Measurements from ENCODE around the gene THTPA. TPM values are rescaled to one million over a fixed set of nuclear protein-coding genes. Genes with fewer than 3 reads are reported as not detected.
"Not testable (repeated sequence)": the region's sequence is repeated elsewhere in the genome, so short reads cannot be mapped to it uniquely, and the experiment has no call there.

The THTPA gene
- total RNA-seq, 1 donor from 2014 or later = 115 TPM

DNA sequence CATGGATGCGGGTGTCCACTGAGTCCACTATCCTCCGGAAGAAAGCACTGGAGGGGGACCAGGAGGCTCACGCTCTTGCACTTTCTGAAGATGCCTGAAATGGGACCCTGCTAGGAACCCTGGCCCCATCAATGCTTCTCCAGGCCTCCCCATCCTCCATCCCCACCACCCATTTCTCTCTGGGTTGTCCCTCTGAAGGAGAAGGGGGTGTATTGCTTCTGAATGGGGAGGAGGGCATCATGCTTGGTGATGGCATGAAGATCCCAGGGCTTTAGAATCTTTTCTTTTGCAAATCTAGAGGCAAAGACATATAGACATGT is 23.2 kb downstream of the THTPA start:
- H3K4me1 ChIP-seq = peaks cover 3 to 4% of the 10 kb centered on the region in 2 donors
- H3K27me3 ChIP-seq = peaks cover 26% of the 10 kb centered on the region
- H3K27ac ChIP-seq = no peak overlapping the region
- no peak for TF ChIP-seq CTCF (IDR thresholded peaks at IDR 0.05)
- no peaks in the 10 kb centered on the region for H3K36me3 ChIP-seq
- intact Hi-C loops (cut with DNase I) = no loop called here
- DNase-seq (ENCODE audit: low spot score in 2 of 2) = no peak
- H3K4me3 ChIP-seq = no peak overlapping the region
- H3K9me3 ChIP-seq = no peaks in the 10 kb centered on the region

GRCh38 chr14:23579739-23580138 is 23.7 kb downstream of the THTPA start:
- peaks cover 23% of the 10 kb centered on the region for H3K27me3 ChIP-seq
- intact Hi-C loops (cut with DNase I) = no loop called here
- no peak overlapping the region for H3K27ac ChIP-seq
- TF ChIP-seq CTCF (IDR thresholded peaks at IDR 0.05) = no peak
- DNase-seq (ENCODE audit: low spot score in 2 of 2) = no peak
- H3K4me1 ChIP-seq = peaks cover 3 to 4% of the 10 kb centered on the region in 2 donors
- H3K36me3 ChIP-seq = no peaks in the 10 kb centered on the region
- no peak overlapping the region for H3K4me3 ChIP-seq
- H3K9me3 ChIP-seq = no peaks in the 10 kb centered on the region

GRCh38 chr14:23580152-23580926 is 24.3 kb downstream of the THTPA start:
- no peak for TF ChIP-seq CTCF (IDR thresholded peaks at IDR 0.05)
- no peak for DNase-seq (ENCODE audit: low spot score in 2 of 2)
- Histone ChIP-seq H3K4me3 (no peak overlapping the region), H3K4me1 (peaks cover 3 to 4% of the 10 kb centered on the region in 2 donors), H3K27me3 (peaks cover 22% of the 10 kb centered on the region), H3K27ac (no peak overlapping the region), H3K9me3 (no peaks in the 10 kb centered on the region), H3K36me3 (no peaks in the 10 kb centered on the region)
- intact Hi-C loops (cut with DNase I) = no loop called here

DNA sequence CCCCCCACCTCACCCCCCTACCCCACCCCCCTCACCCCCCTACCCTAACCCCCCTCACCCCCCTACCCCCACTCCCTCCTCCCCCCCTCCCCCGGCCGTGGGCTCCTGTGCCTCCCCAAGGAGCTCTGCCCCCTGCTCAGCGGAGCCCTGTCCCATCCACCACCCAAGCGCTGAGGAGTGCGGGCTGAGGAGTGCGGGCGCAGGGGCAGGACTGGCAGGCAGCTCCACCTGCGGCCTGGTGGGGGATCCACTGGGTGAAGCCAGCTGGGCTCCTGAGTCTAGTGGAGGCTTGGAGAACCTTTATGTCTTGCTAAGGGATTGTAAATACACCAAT is 24.8 kb downstream of the THTPA start:
- intact Hi-C loops (cut with DNase I) = no loop called here
- peaks cover 16% of the 10 kb centered on the region for H3K27me3 ChIP-seq

DNA sequence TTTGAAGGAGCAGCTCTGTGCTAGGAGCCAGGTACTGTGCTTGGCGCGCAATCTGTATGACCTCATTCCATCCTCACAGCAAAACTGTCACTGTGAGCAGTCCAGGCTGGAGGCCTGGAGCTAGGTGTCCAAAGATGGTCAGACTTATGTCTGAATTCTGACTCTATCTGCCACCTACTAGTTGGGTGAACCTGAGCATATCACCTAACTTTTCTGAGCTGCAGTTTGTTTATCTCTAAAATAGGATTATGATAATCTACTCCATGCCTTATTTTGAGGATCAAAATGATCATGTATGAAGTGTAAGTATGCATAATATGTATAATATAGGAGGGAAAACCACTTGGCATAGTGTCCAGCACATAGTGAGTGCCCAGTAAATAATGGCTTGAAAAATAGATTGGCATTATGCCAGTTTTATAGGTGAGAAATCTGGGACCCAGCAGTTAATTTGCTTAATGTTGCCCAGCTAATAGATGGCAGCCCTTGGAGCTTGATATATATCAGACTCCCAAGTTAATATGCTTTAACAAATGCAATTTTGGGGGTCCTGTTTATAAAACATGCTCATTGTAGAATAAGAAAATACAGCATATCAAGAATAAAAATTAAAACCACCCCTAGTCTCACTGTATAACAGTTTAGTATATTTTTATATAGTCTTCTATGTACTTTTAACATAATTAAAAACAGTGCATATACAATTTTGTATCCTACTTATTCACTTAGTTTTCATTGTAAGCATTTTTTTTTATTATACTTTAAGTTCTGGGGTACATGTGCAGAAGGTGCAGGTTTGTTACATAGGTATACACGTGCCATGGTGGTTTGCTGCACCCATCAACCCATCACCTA is 27.1 kb downstream of the THTPA start:
- no peak overlapping the region for H3K4me3 ChIP-seq
- H3K27ac ChIP-seq = no peak overlapping the region
- H3K9me3 ChIP-seq = no peaks in the 10 kb centered on the region
- DNase-seq (ENCODE audit: low spot score in 2 of 2) = no peak
- TF ChIP-seq CTCF (IDR thresholded peaks at IDR 0.05) = no peak
- H3K4me1 ChIP-seq = no peaks in the 10 kb centered on the region
- intact Hi-C loops (cut with DNase I) = no loop called here
- H3K36me3 ChIP-seq = no peaks in the 10 kb centered on the region
- no peaks in the 10 kb centered on the region for H3K27me3 ChIP-seq

More for the DNA sequence above, 24.8 kb downstream of the THTPA start:
- Histone ChIP-seq H3K4me1 (peaks cover 3 to 4% of the 10 kb centered on the region in 2 donors), H3K27ac (no peak overlapping the region), H3K36me3 (no peaks in the 10 kb centered on the region), H3K4me3 (no peak overlapping the region), H3K9me3 (no peaks in the 10 kb centered on the region)
- DNase-seq (ENCODE audit: low spot score in 2 of 2) = no peak
- TF ChIP-seq CTCF (IDR thresholded peaks at IDR 0.05) = no peak

DNA sequence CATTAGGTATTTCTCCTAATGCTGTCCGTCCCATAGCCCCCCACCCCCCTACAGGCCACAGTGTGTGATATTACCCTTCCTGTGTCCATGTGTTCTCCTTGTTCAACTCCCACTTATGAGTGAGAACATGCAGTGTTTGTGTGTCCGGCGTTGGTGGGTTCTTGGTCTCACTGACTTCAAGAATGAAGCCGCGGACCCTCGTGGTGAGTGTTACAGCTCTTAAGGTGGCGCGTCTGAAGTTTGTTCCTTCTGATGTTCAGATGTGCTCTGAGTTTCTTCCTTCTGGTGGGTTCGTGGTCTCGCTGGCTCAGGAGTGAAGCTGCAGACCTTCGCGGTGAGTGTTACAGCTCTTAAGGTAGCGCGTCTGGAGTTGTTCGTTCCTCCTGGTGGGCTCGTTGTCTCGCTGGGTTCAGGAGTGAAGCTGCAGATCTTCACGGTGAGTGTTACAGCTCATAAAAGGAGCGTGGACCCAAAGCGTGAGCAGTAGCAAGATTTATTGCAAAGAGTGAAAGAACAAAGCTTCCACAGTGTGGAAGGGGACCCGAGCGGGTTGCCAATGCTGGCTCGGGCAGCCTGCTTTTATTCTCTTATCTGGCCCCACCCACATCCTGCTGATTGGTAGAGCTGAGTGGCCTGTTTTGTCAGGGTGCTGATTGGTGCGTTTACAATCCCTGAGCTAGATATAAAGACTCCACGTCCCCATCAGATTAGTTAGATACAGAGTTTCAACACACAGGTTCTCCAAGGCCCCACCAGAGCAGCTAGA is 27.9 kb downstream of the THTPA start:
- DNase-seq (ENCODE audit: low spot score in 2 of 2) = not testable (repeated sequence)

GRCh38 chr14:23584527-23585203 is 28.6 kb downstream of the THTPA start:
- H3K27ac ChIP-seq; intact Hi-C loops (cut with DNase I); H3K9me3 ChIP-seq; H3K36me3 ChIP-seq; H3K4me3 ChIP-seq; H3K27me3 ChIP-seq; H3K4me1 ChIP-seq; DNase-seq (ENCODE audit: low spot score in 2 of 2): not testable (repeated sequence)

More for the DNA sequence above, 27.9 kb downstream of the THTPA start:
- intact Hi-C loops (cut with DNase I); H3K9me3 ChIP-seq; H3K27ac ChIP-seq; H3K4me1 ChIP-seq; H3K27me3 ChIP-seq; H3K4me3 ChIP-seq; H3K36me3 ChIP-seq: not testable (repeated sequence)

All from ascending aorta (tissue), 2 donors.